CD4-positive, alpha-beta T cell (primary cell): ENCODE measurements around the gene ENOX2. TPM values are rescaled to one million over a fixed set of nuclear protein-coding genes. Genes with fewer than 3 reads are reported as not detected.

Source experiments
- ATAC-seq: fragments of 200-7000 bp; cut with Tn5 transposase; one replicate; pipeline ENCODE4 v1.10.0; 2022; ENCODE audit warnings: mild to moderate bottlenecking; ENCODE audit not compliant: poor library complexity
- CTCF ChIA-PET: fragments of 350-600 bp; sonication (Branson Sonifier 250); formaldehyde crosslinking; loops from one replicate; lab custom pipeline; 2021; ENCODE audit warnings: antibody characterized with exemption, inconsistent platforms; lab: Charles Lee
- POLR2A ChIA-PET: fragments of 350-600 bp; sonication (Branson Sonifier 250); formaldehyde crosslinking; loops from one replicate; lab custom pipeline; 2021; ENCODE audit warnings: antibody characterized with exemption, inconsistent platforms; lab: Charles Lee
- DNase-seq, 14 experiments: peaks; one replicate each; pipeline ENCODE4 v3.0.0-alpha.2; 2013 to 2020; ENCODE audit warnings: mixed read lengths in 2 of 14
- H3K27ac ChIP-seq, 2 donors: one replicate each; pipeline versions ENCODE4 v1.5.1 to v1.7.0; 2013; ENCODE audit warnings: low read length in 2 of 2, low read depth in 1 of 2, mild to moderate bottlenecking in 1 of 2
- H3K27me3 ChIP-seq, 2 experiments: 1 replicate in 1 of 2; 2 replicates in 1 of 2; pipeline versions ENCODE4 v1.6.1 to v1.7.0; 2013; ENCODE audit warnings: low read length in 2 of 2, control low read depth in 1 of 2, mild to moderate bottlenecking in 1 of 2, moderate library complexity in 1 of 2; ENCODE audit not compliant: insufficient read depth in 2 of 2, control insufficient read depth in 1 of 2
- H3K36me3 ChIP-seq: one replicate; pipeline ENCODE4 v1.6.1; 2013; ENCODE audit warnings: low read length, control low read depth; ENCODE audit not compliant: insufficient read depth
- H3K4me1 ChIP-seq: one replicate; pipeline ENCODE4 v1.6.1; 2013; ENCODE audit warnings: low read length, control low read depth; ENCODE audit not compliant: insufficient read depth
- H3K4me3 ChIP-seq: one replicate; pipeline ENCODE4 v1.5.1; 2013; ENCODE audit warnings: mild to moderate bottlenecking, low read length, moderate library complexity
- H3K9me3 ChIP-seq, 2 experiments: 1 replicate in 1 of 2; 2 replicates in 1 of 2; pipeline versions ENCODE4 v1.6.1 to v1.7.0; 2013; ENCODE audit warnings: low read length in 2 of 2, mild to moderate bottlenecking in 2 of 2, control low read depth in 1 of 2, moderate library complexity in 1 of 2; ENCODE audit not compliant: control insufficient read depth in 1 of 2, insufficient read depth in 1 of 2
- H3K27ac Mint-ChIP-seq: one replicate; pipeline ENCODE4 v1.8.0; 2020; ENCODE audit warnings: mixed read lengths
- H3K27me3 Mint-ChIP-seq: one replicate; pipeline ENCODE4 v1.8.0; 2021; ENCODE audit warnings: mixed read lengths
- H3K36me3 Mint-ChIP-seq: one replicate; pipeline ENCODE4 v1.8.0; 2021; ENCODE audit warnings: low read depth, mixed read lengths
- H3K4me1 Mint-ChIP-seq: one replicate; pipeline ENCODE4 v1.8.0; 2021; ENCODE audit warnings: low read depth, mixed read lengths
- H3K4me3 Mint-ChIP-seq: one replicate; pipeline ENCODE4 v1.8.0; 2020; ENCODE audit warnings: mild to moderate bottlenecking, mixed read lengths
- H3K9me3 Mint-ChIP-seq: one replicate; pipeline ENCODE4 v1.8.0; 2020; ENCODE audit warnings: mixed read lengths
- CTCF ChIP-seq: fragments of 200-600 bp; IDR thresholded peaks from one replicate; pipeline ENCODE4 v1.8.0; 2022; ENCODE audit warnings: antibody characterized with exemption, mild to moderate bottlenecking
- intact Hi-C, 2 experiments: fragments of 100-400 bp; cut with DNase I in 1 of 2; cut with micrococcal nuclease in 1 of 2; formaldehyde crosslinking; loops; one replicate each; pipeline versions ENCODE4 v1.15.1 to v1.9.0; 2023 to 2025; cut with DNase I, micrococcal nuclease
- total RNA-seq, 174 experiments: library from RNA in 2 of 174; stranded (reverse) in 2 of 174; gene quantifications; one replicate each; pipeline ENCODE4 v1.2.3 and lab custom pipeline; 2021 to 2026

Gene ENOX2
- total RNA-seq, 2 experiments from 2014 or later: 4.0 to 6.5 TPM

- H3K4me3 ChIP-seq: no peak overlapping the region
- no peaks in the 10 kb centered on the region for H3K27me3 ChIP-seq
- Mint-ChIP-seq H3K27ac (no peak overlapping the region), H3K9me3 (no peaks in the 10 kb centered on the region), H3K4me3 (no peak overlapping the region), H3K4me1 (no peaks in the 10 kb centered on the region), H3K36me3 (no peaks in the 10 kb centered on the region), H3K27me3 (no peaks in the 10 kb centered on the region)
- ATAC-seq (no peak), DNase-seq (peak in 9 of 14 experiments; percentile 0 to 33 (median 2))
- no peaks in the 10 kb centered on the region for H3K36me3 ChIP-seq
- ChIA-PET CTCF (interaction anchor here (1.3 kb wide), 1 partner anchor 9 kb away, joined by 3 read pairs; no protein-coding TSS in a partner anchor), POLR2A (no interaction called here)
- H3K4me1 ChIP-seq: no peaks in the 10 kb centered on the region
- TF ChIP-seq CTCF: peak; percentile 45
- intact Hi-C loops: no loop called here
- no peaks in the 10 kb centered on the region for H3K9me3 ChIP-seq
- H3K27ac ChIP-seq: no peak overlapping the region
Observed at GRCh38 chrX:130575831-130576389, 327.1 kb downstream of the ENOX2 start.

Other genes with a start within 250 kb of the ENOX2 start
- gene ARHGAP36, start 155.1 kb upstream of the ENOX2 start, total RNA-seq: not detected